HPDE6-E6E7 (cell line): ENCODE data around the gene DIP2B.
"Not testable (repeated sequence)": the region's sequence is repeated elsewhere in the genome, so short reads cannot be mapped to it uniquely, and the experiment has no call there.

Experiments
- DNase-seq: peaks from one replicate; pipeline ENCODE4 v3.0.0; 2011; ENCODE audit warnings: missing footprints; ENCODE audit errors: extremely low spot score

DIP2B gene

GRCh38 chr12:50676756-50677155 is 172.0 kb downstream of the DIP2B start:
- no peak for DNase-seq

GRCh38 chr12:50677858-50678257 is 173.1 kb downstream of the DIP2B start:
- no peak for DNase-seq

DNA sequence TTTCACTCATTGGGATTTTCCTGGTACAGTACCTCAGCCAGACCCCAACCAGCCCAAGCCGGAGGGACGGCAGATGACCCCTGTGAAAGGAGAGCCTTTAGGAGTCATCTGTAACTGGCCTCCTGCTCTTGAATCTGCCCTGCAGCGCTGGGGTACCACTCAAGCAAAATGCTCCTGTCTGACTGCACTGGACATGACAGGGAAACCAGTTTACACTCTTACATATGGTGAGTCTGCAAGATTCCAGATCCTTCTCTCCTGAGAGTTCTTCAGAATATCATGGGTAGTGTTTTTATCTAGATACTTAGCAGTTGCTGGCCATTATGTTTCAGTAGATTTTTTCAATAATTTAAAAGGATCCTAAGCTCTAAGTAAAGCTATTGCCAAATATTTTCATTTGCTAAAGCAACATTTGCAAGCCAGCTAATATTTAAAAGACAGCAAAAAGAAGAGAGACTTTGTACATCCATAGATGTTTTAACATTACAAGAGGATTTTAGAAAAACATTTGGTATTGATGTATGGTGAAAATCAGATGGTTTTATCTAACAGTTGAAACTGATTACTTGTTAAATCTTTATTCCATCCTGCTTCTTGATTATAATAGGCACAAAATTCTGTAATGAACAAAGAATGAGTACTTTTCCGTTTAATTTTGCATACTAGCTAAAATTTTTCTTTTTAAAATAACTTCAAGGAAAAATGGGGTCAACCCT is 174.0 kb downstream of the DIP2B start:
- DNase-seq: no peak

DNA sequence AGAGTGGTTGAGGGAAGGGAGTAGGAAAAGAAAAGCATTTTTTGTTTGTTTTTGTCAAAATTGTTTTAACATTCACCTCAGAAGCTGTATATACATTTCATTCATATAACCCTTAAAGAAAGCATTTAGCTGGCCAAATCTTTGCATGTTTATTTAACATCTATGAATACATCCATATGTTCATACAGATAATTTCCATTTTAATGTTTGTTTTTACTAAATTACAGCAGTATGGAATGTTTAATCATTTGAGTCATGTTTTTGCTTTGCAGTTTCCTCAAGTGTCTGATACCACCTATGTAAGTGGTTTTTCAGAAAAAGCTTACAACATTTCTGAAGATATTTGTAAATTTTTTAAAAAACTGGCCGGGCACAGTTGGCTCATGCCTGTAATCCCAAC is 174.8 kb downstream of the DIP2B start:
- no peak for DNase-seq

DNA sequence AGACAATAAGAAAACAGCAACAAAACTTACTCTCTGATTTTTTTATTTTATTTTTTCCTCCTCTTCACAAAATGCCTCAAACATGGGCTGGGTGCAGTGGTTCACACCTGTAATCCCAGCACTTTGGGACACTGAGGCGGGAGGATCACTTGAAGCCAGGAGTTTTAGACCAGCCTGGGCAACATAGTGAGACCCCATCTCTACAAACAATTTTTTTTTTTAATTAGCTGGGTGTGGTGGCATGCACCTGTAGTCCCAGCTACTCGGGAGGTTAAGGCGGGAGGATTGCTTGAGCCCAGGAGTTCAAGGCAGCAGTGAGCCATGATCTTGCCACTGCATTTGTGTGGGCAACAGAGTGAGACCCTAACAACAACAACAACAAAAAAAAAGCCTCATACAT is 176.3 kb downstream of the DIP2B start:
- DNase-seq: not testable (repeated sequence)

- DNase-seq: no peak
Observed at GRCh38 chr12:50685641-50686040, 180.9 kb downstream of the DIP2B start.

DNA sequence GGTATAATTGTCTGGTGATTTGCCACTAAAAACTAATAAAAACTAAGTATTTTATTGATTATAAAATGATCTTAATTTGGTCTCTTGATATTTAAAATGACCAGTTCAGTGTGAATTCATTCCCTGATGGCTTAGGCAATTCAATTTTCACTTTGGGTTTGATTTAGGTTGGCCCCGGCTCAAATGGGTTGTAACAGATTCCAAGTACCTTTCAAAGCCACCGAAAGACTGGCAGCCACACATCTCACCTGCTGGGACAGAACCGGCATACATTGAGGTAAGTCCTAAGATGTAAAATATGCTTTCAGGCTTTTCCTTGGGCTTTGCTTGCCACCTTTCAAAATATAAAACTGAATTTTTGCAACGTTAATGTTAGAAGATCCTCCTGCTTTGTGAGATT is 181.6 kb downstream of the DIP2B start:
- DNase-seq: no peak

DNA sequence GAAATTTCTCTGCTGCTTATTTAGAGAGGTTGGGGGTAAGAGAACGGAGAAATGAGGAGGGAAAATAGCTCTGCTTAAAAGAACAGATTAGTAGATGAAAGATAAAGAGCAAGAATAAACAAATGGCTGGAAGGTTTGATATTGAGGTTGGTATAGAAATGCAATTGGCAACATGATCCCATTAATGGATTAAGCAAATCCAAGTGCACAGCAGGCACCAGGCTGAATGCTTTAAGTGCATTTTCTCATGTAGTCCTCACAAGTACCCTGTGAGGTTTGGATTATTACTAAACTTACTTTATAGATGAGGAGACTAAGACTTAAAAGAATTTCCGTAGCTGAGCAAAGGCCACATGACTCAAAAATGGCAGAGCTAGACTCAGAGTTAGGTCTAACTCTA is 182.2 kb downstream of the DIP2B start:
- no peak for DNase-seq

- DNase-seq: no peak
Observed at GRCh38 chr12:50689437-50689836, 184.7 kb downstream of the DIP2B start.

GRCh38 chr12:50690925-50691324 is 186.1 kb downstream of the DIP2B start:
- no peak for DNase-seq

- no peak for DNase-seq
Observed at GRCh38 chr12:50695961-50696360, 191.2 kb downstream of the DIP2B start.

- no peak for DNase-seq
Observed at GRCh38 chr12:50696931-50697330, 192.1 kb downstream of the DIP2B start.

- DNase-seq: no peak
Observed at GRCh38 chr12:50699154-50699553, 194.4 kb downstream of the DIP2B start.

DNA sequence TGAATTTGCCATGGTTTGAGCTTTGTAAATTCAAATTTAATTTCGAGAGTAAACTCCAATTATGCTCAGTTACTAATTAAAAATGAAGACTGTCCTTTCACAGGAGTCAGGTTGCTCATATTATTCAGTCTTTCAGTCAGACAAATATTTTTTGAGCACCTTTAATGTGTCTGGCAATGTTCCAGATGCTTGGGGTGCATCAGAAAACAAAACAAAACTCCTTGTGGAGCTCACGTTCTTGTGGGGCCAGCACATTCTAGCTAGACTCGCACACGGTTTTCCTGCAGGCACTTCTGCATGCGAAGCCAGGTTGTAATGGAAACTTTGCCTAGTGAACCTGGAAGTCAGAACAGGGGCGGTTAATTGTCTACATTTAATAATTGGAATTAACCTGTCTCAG is 195.2 kb downstream of the DIP2B start:
- DNase-seq: no peak

DNA sequence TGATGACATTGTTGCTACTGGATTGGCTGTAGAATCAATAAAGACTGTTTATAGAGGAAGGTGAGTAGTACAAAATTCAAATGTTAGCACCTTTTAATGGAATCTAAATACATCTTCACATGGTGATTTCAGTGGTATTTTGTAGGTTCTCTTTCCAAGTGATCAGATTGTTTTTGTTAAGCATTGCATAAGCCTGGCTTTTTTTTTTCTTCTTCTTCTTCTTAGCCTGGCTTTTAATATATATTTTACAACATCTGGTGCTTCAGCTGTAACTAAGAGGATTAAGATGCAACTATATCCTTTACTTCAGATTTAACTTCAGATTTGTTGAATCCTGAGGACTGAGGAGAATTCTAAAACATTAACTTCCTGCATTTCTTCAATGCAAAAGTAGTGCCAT is 201.8 kb downstream of the DIP2B start:
- DNase-seq: no peak

DNA sequence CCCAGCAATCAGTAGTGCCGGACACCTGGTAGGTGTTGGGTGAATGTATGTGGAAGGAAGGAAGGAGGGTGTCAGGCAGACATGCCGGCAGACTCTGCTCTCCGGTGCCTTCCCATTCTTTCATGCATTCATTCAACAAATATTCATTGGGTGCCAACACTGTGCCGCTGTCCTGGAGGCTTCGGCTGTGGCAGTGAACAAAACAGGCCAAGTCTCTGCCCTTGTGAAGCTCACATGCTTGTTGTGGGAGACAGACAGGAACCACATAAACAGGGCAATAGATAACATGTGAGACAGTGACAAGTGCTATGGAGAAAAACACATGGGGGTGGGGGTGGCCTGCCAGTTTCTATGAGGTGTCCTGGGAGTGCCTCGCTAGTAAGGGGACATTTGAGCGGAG is 202.6 kb downstream of the DIP2B start:
- DNase-seq: no peak

GRCh38 chr12:50708631-50709030 is 203.8 kb downstream of the DIP2B start:
- DNase-seq: no peak

- DNase-seq: no peak
Observed at GRCh38 chr12:50711121-50711520, 206.3 kb downstream of the DIP2B start.

DNA sequence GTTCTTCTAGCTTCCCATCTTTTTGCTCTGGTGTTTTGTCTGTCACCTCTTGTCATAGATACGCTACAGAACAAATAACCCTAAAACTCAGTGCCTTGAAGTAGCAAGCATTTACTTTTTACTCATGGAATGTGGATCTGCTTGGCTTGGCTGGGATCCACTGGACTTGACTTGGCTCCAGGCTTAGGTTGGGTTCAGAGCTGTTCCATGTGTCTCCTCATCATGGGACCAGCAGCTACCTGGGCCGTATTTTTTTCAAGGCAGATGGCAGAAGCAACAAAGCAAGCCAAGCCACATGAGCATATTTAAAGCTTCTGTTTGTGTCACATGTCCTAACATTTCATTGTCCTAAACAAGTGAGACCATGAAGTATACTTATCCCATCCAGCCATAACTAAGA is 210.4 kb downstream of the DIP2B start:
- no peak for DNase-seq

GRCh38 chr12:50718760-50719159 is 214.0 kb downstream of the DIP2B start:
- no peak for DNase-seq

DNA sequence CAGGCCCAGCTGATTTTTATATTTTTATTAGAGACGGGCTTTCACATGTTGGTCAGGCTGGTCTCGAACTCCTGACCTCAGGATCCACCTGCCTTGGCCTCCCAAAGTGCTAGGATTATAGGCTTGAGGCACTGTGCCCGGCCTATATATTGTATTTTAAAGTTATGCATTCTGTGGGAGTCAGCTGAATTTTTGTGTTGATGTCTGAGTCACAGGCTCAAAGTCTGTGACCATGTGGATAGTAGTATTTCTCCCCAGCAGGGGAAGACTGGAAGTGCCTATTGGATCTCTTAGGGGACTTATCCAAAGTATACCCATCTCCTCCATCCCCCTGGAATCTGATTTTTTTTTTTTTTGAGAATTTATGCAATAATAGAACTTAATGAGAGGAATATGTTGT is 215.3 kb downstream of the DIP2B start:
- no peak for DNase-seq

GRCh38 chr12:50720501-50720900 is 215.7 kb downstream of the DIP2B start:
- no peak for DNase-seq

- DNase-seq: no peak
Observed at GRCh38 chr12:50723865-50724264, 219.1 kb downstream of the DIP2B start.
